ENCODE measurements around the gene NOXA1.

NOXA1 gene

DNA sequence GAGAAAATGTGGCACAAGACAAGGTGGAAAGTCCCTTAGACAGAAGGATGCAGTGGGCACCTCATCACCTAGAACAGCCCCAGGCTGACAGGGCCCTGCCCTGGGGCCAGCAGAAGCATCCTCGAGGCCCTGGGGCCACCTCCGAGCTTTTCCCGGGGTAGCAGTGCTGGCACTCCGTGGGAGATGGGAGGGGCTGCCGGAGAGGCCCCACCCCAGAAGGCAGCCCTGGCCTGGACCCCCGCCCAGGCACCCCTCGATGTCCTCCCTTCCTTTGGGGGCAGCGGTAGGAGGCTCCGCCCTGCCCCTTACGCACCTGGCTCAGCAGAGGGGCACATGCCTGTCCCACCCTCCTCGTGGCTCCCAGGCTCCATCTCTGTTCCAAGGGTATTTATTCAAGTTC is 53.7 kb downstream of the NOXA1 start:
- H3K4me3 ChIP-seq (ENCODE audit: low read depth, low read length): no peak overlapping the region

DNA sequence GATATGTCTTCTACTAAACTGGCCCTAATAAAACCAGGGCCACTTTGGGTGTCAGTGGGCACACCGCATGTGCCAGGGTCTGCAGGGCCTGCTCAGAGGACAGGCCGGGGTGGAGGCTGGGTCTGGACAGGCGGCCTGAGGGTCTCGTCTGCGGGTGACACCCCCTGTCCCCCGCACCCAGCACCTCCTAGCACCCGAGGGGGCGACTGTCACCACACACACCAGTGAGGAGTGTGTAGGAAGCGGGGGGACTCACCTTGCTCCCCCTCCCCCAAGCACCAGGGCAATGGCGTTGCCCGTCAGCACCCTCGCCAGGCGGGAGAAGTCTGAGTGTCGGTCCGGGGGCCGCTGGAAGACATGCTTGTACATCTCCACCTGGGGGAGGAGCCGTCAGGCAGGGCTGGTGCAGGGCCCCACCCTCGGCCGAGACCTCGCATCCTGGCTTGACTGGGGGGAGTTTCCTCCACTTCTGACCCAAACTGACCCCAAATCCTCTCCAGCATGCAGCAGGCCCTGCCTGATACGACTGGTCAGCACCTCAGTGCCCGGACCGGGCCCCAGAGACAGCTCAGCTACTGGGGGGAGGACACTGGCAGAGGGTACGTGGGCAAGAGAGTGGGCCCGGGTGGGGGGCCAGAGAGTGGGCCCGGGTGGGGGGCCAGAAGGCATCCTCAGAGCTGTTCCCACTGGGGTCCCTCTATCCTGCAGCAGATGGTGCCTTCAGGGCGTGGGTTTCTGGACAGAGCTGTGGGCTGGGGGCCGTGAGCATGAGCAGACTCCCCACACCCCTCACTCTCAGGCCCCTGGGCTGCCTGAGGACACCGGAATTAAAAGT is 54.8 kb downstream of the NOXA1 start:
- H3K4me3 ChIP-seq (ENCODE audit: low read depth, low read length): no peak overlapping the region
- TF ChIP-seq, protein P1, sequence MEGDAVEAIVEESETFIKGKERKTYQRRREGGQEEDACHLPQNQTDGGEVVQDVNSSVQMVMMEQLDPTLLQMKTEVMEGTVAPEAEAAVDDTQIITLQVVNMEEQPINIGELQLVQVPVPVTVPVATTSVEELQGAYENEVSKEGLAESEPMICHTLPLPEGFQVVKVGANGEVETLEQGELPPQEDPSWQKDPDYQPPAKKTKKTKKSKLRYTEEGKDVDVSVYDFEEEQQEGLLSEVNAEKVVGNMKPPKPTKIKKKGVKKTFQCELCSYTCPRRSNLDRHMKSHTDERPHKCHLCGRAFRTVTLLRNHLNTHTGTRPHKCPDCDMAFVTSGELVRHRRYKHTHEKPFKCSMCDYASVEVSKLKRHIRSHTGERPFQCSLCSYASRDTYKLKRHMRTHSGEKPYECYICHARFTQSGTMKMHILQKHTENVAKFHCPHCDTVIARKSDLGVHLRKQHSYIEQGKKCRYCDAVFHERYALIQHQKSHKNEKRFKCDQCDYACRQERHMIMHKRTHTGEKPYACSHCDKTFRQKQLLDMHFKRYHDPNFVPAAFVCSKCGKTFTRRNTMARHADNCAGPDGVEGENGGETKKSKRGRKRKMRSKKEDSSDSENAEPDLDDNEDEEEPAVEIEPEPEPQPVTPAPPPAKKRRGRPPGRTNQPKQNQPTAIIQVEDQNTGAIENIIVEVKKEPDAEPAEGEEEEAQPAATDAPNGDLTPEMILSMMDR (IDR thresholded peaks at IDR 0.05; ENCODE audit: low read depth, low read length): no peak

More for the DNA sequence above, 53.7 kb downstream of the NOXA1 start:
- TF ChIP-seq, protein P1 (IDR thresholded peaks at IDR 0.05; ENCODE audit: low read depth, low read length): no peak

DNA sequence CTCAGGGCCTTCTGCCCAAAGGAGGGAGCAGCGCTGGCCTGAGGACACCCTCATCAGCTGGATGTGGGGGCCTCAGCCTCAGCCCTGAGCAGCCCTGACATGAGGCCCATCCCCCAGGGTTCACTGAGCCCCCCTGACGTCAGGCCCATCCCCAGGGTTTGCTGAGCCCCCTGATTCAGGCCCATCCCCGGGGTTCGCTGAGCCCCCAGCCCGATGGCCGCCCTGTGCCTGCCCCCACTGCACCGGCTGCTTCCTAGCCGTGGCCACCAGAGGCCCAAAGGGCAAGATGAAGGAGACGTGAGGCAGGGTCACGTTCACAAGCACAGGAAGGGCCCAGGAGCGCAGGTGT is 55.4 kb downstream of the NOXA1 start:
- TF ChIP-seq, protein P1 (IDR thresholded peaks at IDR 0.05; ENCODE audit: low read depth, low read length): no peak
- H3K4me3 ChIP-seq (ENCODE audit: low read depth, low read length): no peak overlapping the region

- TF ChIP-seq, protein P1 (IDR thresholded peaks at IDR 0.05; ENCODE audit: low read depth, low read length): no peak
- H3K4me3 ChIP-seq (ENCODE audit: low read depth, low read length): no peak overlapping the region
Observed at GRCh38 chr9:137478962-137479861, 56.0 kb downstream of the NOXA1 start.

- H3K4me3 ChIP-seq (ENCODE audit: low read depth, low read length): no peak overlapping the region
- TF ChIP-seq, protein P1 (IDR thresholded peaks at IDR 0.05; ENCODE audit: low read depth, low read length): no peak
Observed at GRCh38 chr9:137479892-137480685, 56.9 kb downstream of the NOXA1 start.

GRCh38 chr9:137480686-137481683 is 57.8 kb downstream of the NOXA1 start:
- no peak overlapping the region for H3K4me3 ChIP-seq (ENCODE audit: low read depth, low read length)
- TF ChIP-seq, protein P1 (IDR thresholded peaks at IDR 0.05; ENCODE audit: low read depth, low read length): no peak
